HEK293 (cell line): ENCODE results near the gene BPI.
"Not testable (repeated sequence)": the region's sequence is repeated elsewhere in the genome, so short reads cannot be mapped to it uniquely, and the experiment has no call there.

Experiments
- CTCF ChIA-PET: fragments of 350-600 bp; formaldehyde crosslinking; extraction: SDS; loops from one replicate; lab custom pipeline; 2021; ENCODE audit warnings: antibody characterized with exemption; lab: Yijun Ruan, JAX
- POLR2A ChIA-PET: fragments of 300-600 bp; formaldehyde crosslinking; extraction: SDS; loops from one replicate; lab custom pipeline; 2020; ENCODE audit warnings: antibody characterized with exemption, inconsistent platforms; lab: Yijun Ruan, JAX
- H3K27ac ChIP-seq: fragments of 200-500 bp; sonication (Bioruptor generic); 2 replicates; pipeline ENCODE4 v1.5.1; 2014; ENCODE audit warnings: low read depth, low read length, control low read depth, inconsistent platforms; ENCODE audit errors: extremely low read depth
- H3K36me3 ChIP-seq, 2 experiments: fragments of 200-500 bp in 1 of 2; sonication (Bioruptor generic) in 1 of 2; 1 replicate in 1 of 2; 2 replicates in 1 of 2; pipeline ENCODE4 v1.5.1; 2014 to 2017; ENCODE audit warnings: inconsistent platforms in 2 of 2, low read length in 2 of 2; ENCODE audit not compliant: control insufficient read depth in 2 of 2, insufficient read depth in 1 of 2
- H3K4me1 ChIP-seq: fragments of 200-500 bp; sonication (Bioruptor generic); 2 replicates; pipeline ENCODE4 v1.5.1; 2014; ENCODE audit warnings: mild to moderate bottlenecking, low read length, inconsistent platforms; ENCODE audit not compliant: control insufficient read depth, insufficient read depth
- H3K4me3 ChIP-seq: 2 replicates; pipeline ENCODE4 v1.5.1; 2011; ENCODE audit warnings: low read depth, mild to moderate bottlenecking, control low read depth, low read length, moderate library complexity
- H3K9me3 ChIP-seq: fragments of 200-500 bp; sonication (Bioruptor generic); 2 replicates; pipeline ENCODE4 v1.5.1; 2014; ENCODE audit warnings: low read depth, low read length, inconsistent platforms; ENCODE audit not compliant: control insufficient read depth, insufficient read depth
- BCL11B ChIP-seq: fragments of 450-650 bp; formaldehyde crosslinking; IDR thresholded peaks from 2 replicates; pipeline ENCODE4 v1.5.1; 2016; ENCODE audit warnings: low read depth, missing biosample characterization, missing genetic modification characterization
- CTCF ChIP-seq: fragments of 450-650 bp; formaldehyde crosslinking; IDR thresholded peaks from 2 replicates; pipeline ENCODE4 v1.5.1; 2016; ENCODE audit warnings: missing biosample characterization, missing genetic modification characterization
- KLF1 ChIP-seq: fragments of 450-650 bp; formaldehyde crosslinking; IDR thresholded peaks from 2 replicates; pipeline ENCODE4 v1.5.1; 2016; ENCODE audit warnings: missing biosample characterization, missing genetic modification characterization
- OSR2 ChIP-seq: fragments of 450-650 bp; formaldehyde crosslinking; IDR thresholded peaks from 2 replicates; pipeline ENCODE4 v1.5.1; 2016; ENCODE audit warnings: missing biosample characterization, missing genetic modification characterization
- TRIM28 ChIP-seq: IDR thresholded peaks from 2 replicates; pipeline ENCODE4 v1.6.1; 2011; ENCODE audit warnings: low read length, control low read depth, borderline replicate concordance
- YY2 ChIP-seq: fragments of 450-650 bp; formaldehyde crosslinking; IDR thresholded peaks from 2 replicates; pipeline ENCODE4 v1.5.1; 2016; ENCODE audit warnings: missing biosample characterization, missing genetic modification characterization
- ZBTB21 ChIP-seq: fragments of 450-650 bp; formaldehyde crosslinking; IDR thresholded peaks from 2 replicates; pipeline ENCODE4 v1.5.1; 2017; ENCODE audit warnings: missing biosample characterization, missing genetic modification characterization
- ZIC2 ChIP-seq: fragments of 450-650 bp; formaldehyde crosslinking; IDR thresholded peaks from 2 replicates; pipeline ENCODE4 v1.5.1; 2016; ENCODE audit warnings: missing biosample characterization, missing genetic modification characterization
- ZNF155 ChIP-seq: fragments of 450-650 bp; formaldehyde crosslinking; IDR thresholded peaks from 2 replicates; pipeline ENCODE4 v1.5.1; 2016; ENCODE audit warnings: missing biosample characterization, missing genetic modification characterization
- ZNF157 ChIP-seq: fragments of 450-650 bp; formaldehyde crosslinking; IDR thresholded peaks from 2 replicates; pipeline ENCODE4 v1.5.1; 2016; ENCODE audit warnings: missing biosample characterization, missing genetic modification characterization
- ZNF18 ChIP-seq: fragments of 450-650 bp; formaldehyde crosslinking; IDR thresholded peaks from 2 replicates; pipeline ENCODE4 v1.5.1; 2016; ENCODE audit warnings: missing biosample characterization, missing genetic modification characterization
- ZNF19 ChIP-seq: fragments of 450-650 bp; formaldehyde crosslinking; IDR thresholded peaks from 2 replicates; pipeline ENCODE4; 2016; ENCODE audit warnings: missing biosample characterization, missing genetic modification characterization, low read depth
- ZNF239 ChIP-seq: fragments of 450-650 bp; formaldehyde crosslinking; IDR thresholded peaks from 2 replicates; pipeline ENCODE4 v1.5.1; 2016; ENCODE audit warnings: missing biosample characterization, missing genetic modification characterization
- ZNF26 ChIP-seq: fragments of 450-650 bp; formaldehyde crosslinking; IDR thresholded peaks from 2 replicates; pipeline ENCODE4 v1.5.1; 2016; ENCODE audit warnings: missing biosample characterization, missing genetic modification characterization
- ZNF416 ChIP-seq: fragments of 450-650 bp; formaldehyde crosslinking; IDR thresholded peaks from 2 replicates; pipeline ENCODE4 v1.5.1; 2016; ENCODE audit warnings: missing biosample characterization, missing genetic modification characterization
- ZNF501 ChIP-seq: fragments of 450-650 bp; formaldehyde crosslinking; IDR thresholded peaks from 2 replicates; pipeline ENCODE4 v1.5.1; 2016; ENCODE audit warnings: missing biosample characterization, missing genetic modification characterization
- ZNF510 ChIP-seq: fragments of 450-650 bp; formaldehyde crosslinking; IDR thresholded peaks from 2 replicates; pipeline ENCODE4 v1.5.1; 2018; ENCODE audit warnings: mild to moderate bottlenecking, missing genetic modification characterization, missing biosample characterization; ENCODE audit not compliant: insufficient replicate concordance
- ZNF555 ChIP-seq: fragments of 450-650 bp; formaldehyde crosslinking; conservative IDR thresholded peaks from 2 replicates; pipeline ENCODE4 v1.5.1; 2017; ENCODE audit warnings: missing biosample characterization, mild to moderate bottlenecking, missing genetic modification characterization, inconsistent platforms
- ZNF571 ChIP-seq: fragments of 450-650 bp; formaldehyde crosslinking; IDR thresholded peaks from 2 replicates; pipeline ENCODE4 v1.5.0; 2017; ENCODE audit warnings: missing biosample characterization, missing genetic modification characterization
- ZNF707 ChIP-seq: fragments of 450-650 bp; formaldehyde crosslinking; IDR thresholded peaks from 2 replicates; pipeline ENCODE4 v1.5.1; 2016; ENCODE audit warnings: missing biosample characterization, missing genetic modification characterization
- ZNF777 ChIP-seq: fragments of 450-650 bp; formaldehyde crosslinking; IDR thresholded peaks from 2 replicates; pipeline ENCODE4 v1.5.1; 2017; ENCODE audit warnings: missing biosample characterization, missing genetic modification characterization, borderline replicate concordance
- ZNF837 ChIP-seq: fragments of 450-650 bp; formaldehyde crosslinking; IDR thresholded peaks from 2 replicates; pipeline ENCODE4 v1.5.1; 2016; ENCODE audit warnings: missing biosample characterization, missing genetic modification characterization
- ZSCAN23 ChIP-seq: fragments of 450-650 bp; formaldehyde crosslinking; IDR thresholded peaks from 2 replicates; pipeline ENCODE4 v1.5.1; 2016; ENCODE audit warnings: missing biosample characterization, missing genetic modification characterization
- TF ChIP-seq, protein P1 (sequence below): IDR thresholded peaks from 2 replicates; pipeline ENCODE4 v1.6.1; 2011; ENCODE audit warnings: mild to moderate bottlenecking, low read depth, low read length, borderline replicate concordance

The BPI gene

GRCh38 chr20:38278763-38279162 is 25.2 kb upstream of the BPI start:
- Histone ChIP-seq H3K36me3 (no peaks in the 10 kb centered on the region), H3K27ac (no peak overlapping the region), H3K4me3 (no peak overlapping the region), H3K4me1 (no peaks in the 10 kb centered on the region), H3K9me3 (no peaks in the 10 kb centered on the region)
- ChIA-PET CTCF (interaction anchor here (0.8 kb wide), 1 partner anchor 35 kb away, joined by 4 read pairs; no protein-coding TSS in a partner anchor), POLR2A (no interaction called here)
- TF ChIP-seq ZNF510 (tag by site-specific recombination) (no peak), CTCF (tag by site-specific recombination) (no peak), ZSCAN23 (tag by site-specific recombination) (no peak), ZNF155 (tag by site-specific recombination) (no peak), ZNF239 (tag by site-specific recombination) (no peak)

GRCh38 chr20:38281176-38281915 is 22.6 kb upstream of the BPI start:
- H3K27ac ChIP-seq, H3K36me3 ChIP-seq, H3K9me3 ChIP-seq, POLR2A ChIA-PET, H3K4me3 ChIP-seq, H3K4me1 ChIP-seq: not testable (repeated sequence)
- CTCF ChIA-PET = interaction anchor here (0.6 to 1.2 kb wide), 2 partner anchors 10 to 1103 kb away, joined by 3 to 4 read pairs; partner anchors contain the start of gene RPN2

DNA sequence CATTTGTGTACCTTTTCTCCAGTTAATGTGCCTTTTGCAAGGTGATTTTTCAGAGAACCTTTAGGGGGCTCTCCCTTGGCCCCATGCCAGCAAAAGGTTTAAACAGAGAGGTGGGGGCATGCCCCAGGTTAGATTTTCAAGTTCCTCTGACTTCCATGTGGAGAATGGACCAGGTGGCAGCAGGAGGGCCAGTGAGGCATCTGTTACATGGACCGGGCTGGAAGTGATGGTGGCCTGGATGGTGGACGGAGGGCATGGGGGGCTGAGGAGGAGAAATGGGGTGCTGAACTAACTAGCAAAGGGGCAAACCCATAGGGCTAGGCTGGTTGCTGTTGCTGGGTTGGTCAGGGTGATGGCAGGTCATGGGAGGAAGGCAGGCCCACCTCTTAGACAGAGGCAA is 20.7 kb upstream of the BPI start:
- no peaks in the 10 kb centered on the region for H3K4me1 ChIP-seq
- H3K4me3 ChIP-seq = no peak overlapping the region
- ChIA-PET CTCF (no interaction called here), POLR2A (no interaction called here)
- no peaks in the 10 kb centered on the region for H3K9me3 ChIP-seq
- TF ChIP-seq, protein P1, sequence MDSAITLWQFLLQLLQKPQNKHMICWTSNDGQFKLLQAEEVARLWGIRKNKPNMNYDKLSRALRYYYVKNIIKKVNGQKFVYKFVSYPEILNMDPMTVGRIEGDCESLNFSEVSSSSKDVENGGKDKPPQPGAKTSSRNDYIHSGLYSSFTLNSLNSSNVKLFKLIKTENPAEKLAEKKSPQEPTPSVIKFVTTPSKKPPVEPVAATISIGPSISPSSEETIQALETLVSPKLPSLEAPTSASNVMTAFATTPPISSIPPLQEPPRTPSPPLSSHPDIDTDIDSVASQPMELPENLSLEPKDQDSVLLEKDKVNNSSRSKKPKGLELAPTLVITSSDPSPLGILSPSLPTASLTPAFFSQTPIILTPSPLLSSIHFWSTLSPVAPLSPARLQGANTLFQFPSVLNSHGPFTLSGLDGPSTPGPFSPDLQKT = no peak
- TF ChIP-seq ZNF501 (tag by site-specific recombination) (no peak), YY2 (no peak), ZNF18 (tag by site-specific recombination) (no peak), ZIC2 (tag by site-specific recombination) (no peak), ZNF26 (no peak), ZBTB21 (tag by site-specific recombination) (no peak), ZNF571 (no peak), OSR2 (tag by site-specific recombination) (no peak), TRIM28 (no peak), ZNF707 (tag by site-specific recombination) (no peak), KLF1 (no peak), ZNF416 (no peak), BCL11B (tag by site-specific recombination) (no peak), ZNF157 (tag by site-specific recombination) (no peak), ZNF777 (tag by site-specific recombination) (no peak), ZNF837 (tag by site-specific recombination) (no peak), ZNF19 (tag by site-specific recombination) (no peak), ZNF555 (tag by site-specific recombination) (no peak)
- no peak overlapping the region for H3K27ac ChIP-seq
- H3K36me3 ChIP-seq = no peaks in the 10 kb centered on the region

GRCh38 chr20:38284066-38284650 is 19.8 kb upstream of the BPI start:
- H3K4me1 ChIP-seq, H3K4me3 ChIP-seq, POLR2A ChIA-PET, H3K27ac ChIP-seq, H3K36me3 ChIP-seq, H3K9me3 ChIP-seq: not testable (repeated sequence)
- CTCF ChIA-PET = interaction anchor here (0.6 kb wide), 2 partner anchors 11 to 342 kb away, joined by 4 read pairs; no protein-coding TSS in a partner anchor
